HepG2 (cell line): ENCODE data around the gene ABHD1. TPM values are rescaled to one million over a fixed set of nuclear protein-coding genes. Genes with fewer than 3 reads are reported as not detected.

ENCODE experiments used
- DNMT1 ChIP-seq: sonication (generic); formaldehyde crosslinking; IDR thresholded peaks from 2 replicates; pipeline ENCODE4 v1.5.1; 2020; ENCODE audit warnings: mild to moderate bottlenecking, missing genetic modification reagents
- ELF1 ChIP-seq: sonication (generic); formaldehyde crosslinking; IDR thresholded peaks from 2 replicates; pipeline ENCODE4 v1.4.0; 2020; ENCODE audit warnings: missing genetic modification reagents
- HNF4G ChIP-seq, 2 experiments: sonication (generic) in 1 of 2; formaldehyde crosslinking in 1 of 2; IDR thresholded peaks; 2 replicates each; pipeline versions ENCODE4 v1.4.0 to v1.6.1; 2011 to 2020; ENCODE audit warnings: borderline replicate concordance in 2 of 2, low read depth in 2 of 2, mild to moderate bottlenecking in 2 of 2, low read length in 1 of 2, missing genetic modification reagents in 1 of 2, moderate library complexity in 1 of 2
- KLF11 ChIP-seq: IDR thresholded peaks from 2 replicates; pipeline ENCODE4 v1.6.1; 2016; ENCODE audit warnings: missing compliant biosample characterization
- KLF15 ChIP-seq: sonication (generic); formaldehyde crosslinking; IDR thresholded peaks from 2 replicates; pipeline ENCODE4 v1.8.1; 2023; ENCODE audit warnings: borderline replicate concordance, mild to moderate bottlenecking, inconsistent platforms, missing genetic modification reagents, mixed read lengths
- KLF16 ChIP-seq, 2 experiments: sonication (generic) in 1 of 2; formaldehyde crosslinking in 1 of 2; IDR thresholded peaks; 2 replicates each; pipeline versions ENCODE4 v1.6.1 to v1.8.0; 2016 to 2023; ENCODE audit warnings: missing genetic modification reagents in 2 of 2, missing compliant biosample characterization in 1 of 2
- PPARG ChIP-seq: conservative IDR thresholded peaks from 2 replicates; pipeline ENCODE4 v1.6.1; 2016; ENCODE audit warnings: missing biosample characterization, missing genetic modification reagents
- SKI ChIP-seq: fragments of 450-650 bp; IDR thresholded peaks from one replicate; pipeline ENCODE4 v1.6.1; 2018; ENCODE audit warnings: mild to moderate bottlenecking; ENCODE audit not compliant: partially characterized antibody
- SP5 ChIP-seq: IDR thresholded peaks from 2 replicates; pipeline ENCODE4 v1.6.1; 2016; ENCODE audit warnings: low read depth, borderline replicate concordance
- SPEN ChIP-seq: sonication (generic); formaldehyde crosslinking; IDR thresholded peaks from 2 replicates; pipeline ENCODE4 v1.5.1; 2020; ENCODE audit warnings: low read depth, mild to moderate bottlenecking, missing genetic modification reagents
- SSRP1 ChIP-seq: IDR thresholded peaks from 2 replicates; pipeline ENCODE4 v1.6.1; 2016; ENCODE audit warnings: control low read depth
- TBL1XR1 ChIP-seq: fragments of 150-350 bp; IDR thresholded peaks from 2 replicates; pipeline ENCODE4 v1.6.1; 2014; ENCODE audit warnings: borderline replicate concordance, low read length; ENCODE audit not compliant: partially characterized antibody
- ZNF143 ChIP-seq: sonication (generic); formaldehyde crosslinking; IDR thresholded peaks from 2 replicates; pipeline ENCODE4 v1.4.0; 2020; ENCODE audit warnings: missing genetic modification reagents
- ZNF7 ChIP-seq: IDR thresholded peaks from 2 replicates; pipeline ENCODE4 v1.6.1; 2016; ENCODE audit warnings: missing biosample characterization, missing genetic modification reagents
- ZNF816 ChIP-seq: sonication (generic); formaldehyde crosslinking; IDR thresholded peaks from 2 replicates; pipeline ENCODE4 v1.8.0; 2022; ENCODE audit warnings: missing genetic modification reagents, mild to moderate bottlenecking, borderline replicate concordance
- ZSCAN12 ChIP-seq: sonication (generic); formaldehyde crosslinking; IDR thresholded peaks from 2 replicates; pipeline ENCODE4 v1.9.0; 2021; ENCODE audit warnings: mild to moderate bottlenecking, missing genetic modification reagents
- polyA plus RNA-seq, 8 experiments: library from polyadenylated mRNA; depleted of rRNA in 3 of 8; stranded (reverse) in 7 of 8; unstranded in 1 of 8; fragments of >200 nt; fragmentation: Illumina TruSeq in 4 of 8; extraction: Trizol in 4 of 8; gene quantifications; 2 replicates each; pipeline versions ENCODE4 v1.2.1 to v1.2.3, GENCODE V29; 2011 to 2016; ENCODE audit warnings: low read depth in 4 of 8, missing spikeins in 1 of 8, mixed read lengths in 1 of 8; ENCODE audit not compliant: insufficient read depth in 1 of 8
- total RNA-seq, 5 experiments: library from RNA; depleted of rRNA; stranded (reverse); fragments of >200 nt; fragmentation: Illumina TruSeq; extraction: Trizol; gene quantifications; 2 replicates each; pipeline ENCODE4 v1.2.3, GENCODE V29; 2016; ENCODE audit warnings: low read depth in 1 of 5
- TF ChIP-seq, protein P1 (sequence below): fragments of 450-650 bp; IDR thresholded peaks from 2 replicates; pipeline ENCODE4 v1.6.1; 2017
- TF ChIP-seq, protein P2 (sequence below): sonication (generic); formaldehyde crosslinking; IDR thresholded peaks from 2 replicates; pipeline ENCODE4 v1.4.0; 2020; ENCODE audit warnings: missing genetic modification reagents, borderline replicate concordance
- TF ChIP-seq, protein P3 (sequence below): sonication (generic); formaldehyde crosslinking; IDR thresholded peaks from 2 replicates; pipeline ENCODE4 v1.4.0; 2020; ENCODE audit warnings: missing genetic modification reagents
- TF ChIP-seq, protein P4 (sequence below): sonication (generic); formaldehyde crosslinking; IDR thresholded peaks from 2 replicates; pipeline ENCODE4 v1.4.0; 2020; ENCODE audit warnings: missing genetic modification reagents
- TF ChIP-seq, protein P5 (sequence below): IDR thresholded peaks from 2 replicates; pipeline ENCODE4 v1.6.1; 2016; ENCODE audit warnings: low read depth, borderline replicate concordance

ABHD1 gene
- total and polyA plus RNA-seq, 2 of the 13 experiments (the other 11 are each of a cell fraction or from before 2014, with no cell fraction given) = 0.04 to 0.81 TPM

DNA sequence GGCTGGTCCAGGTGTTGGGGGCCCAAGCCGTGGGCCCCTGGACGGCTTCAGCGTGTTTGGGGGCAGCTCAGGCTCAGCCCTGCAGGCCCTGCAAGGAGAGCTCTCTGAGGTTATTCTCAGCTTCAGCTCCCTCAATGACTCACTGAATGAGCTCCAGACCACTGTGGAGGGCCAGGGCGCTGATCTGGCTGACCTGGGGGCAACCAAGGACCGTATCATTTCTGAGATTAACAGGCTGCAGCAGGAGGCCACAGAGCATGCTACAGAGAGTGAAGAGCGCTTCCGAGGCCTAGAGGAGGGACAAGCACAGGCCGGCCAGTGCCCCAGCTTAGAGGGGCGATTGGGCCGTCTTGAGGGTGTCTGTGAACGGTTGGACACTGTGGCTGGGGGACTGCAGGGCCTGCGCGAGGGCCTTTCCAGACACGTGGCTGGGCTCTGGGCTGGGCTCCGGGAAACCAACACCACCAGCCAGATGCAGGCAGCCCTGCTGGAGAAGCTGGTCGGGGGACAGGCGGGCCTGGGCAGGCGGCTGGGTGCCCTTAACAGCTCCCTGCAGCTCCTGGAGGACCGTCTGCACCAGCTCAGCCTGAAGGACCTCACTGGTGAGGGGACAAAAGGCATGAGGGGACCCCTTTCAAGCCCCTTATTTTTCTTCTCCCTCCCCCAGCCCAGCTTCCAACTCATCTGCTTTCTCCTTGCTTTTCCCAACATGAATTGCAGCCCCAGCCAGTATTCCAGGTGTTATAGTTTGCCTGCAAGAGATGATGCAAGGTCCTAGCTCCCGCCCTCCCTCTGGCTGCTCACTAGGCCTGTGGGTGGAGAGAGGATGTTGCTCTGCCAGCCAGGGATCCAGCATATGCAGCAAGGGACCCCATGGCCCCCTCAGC is 40.0 kb upstream of the ABHD1 start (continued):
- no peak for TF ChIP-seq KLF15
- TF ChIP-seq ELF1 (CRISPR knock-in tag) = no peak
- no peak for TF ChIP-seq KLF11 (CRISPR knock-in tag)
- no peak for TF ChIP-seq HNF4G (IDR thresholded peaks at IDR 0.05; ENCODE audit: borderline replicate concordance, low read depth, low read length)
- TF ChIP-seq HNF4G (CRISPR knock-in tag; IDR thresholded peaks at IDR 0.05; ENCODE audit: borderline replicate concordance, low read depth) = no peak
- TF ChIP-seq SP5 (CRISPR knock-in tag) = peak; percentile 17; the same call in 1 of the 2 replicates
- no peak for TF ChIP-seq ZNF816 (CRISPR knock-in tag)
- TF ChIP-seq SPEN = no peak
- TF ChIP-seq, protein P1, sequence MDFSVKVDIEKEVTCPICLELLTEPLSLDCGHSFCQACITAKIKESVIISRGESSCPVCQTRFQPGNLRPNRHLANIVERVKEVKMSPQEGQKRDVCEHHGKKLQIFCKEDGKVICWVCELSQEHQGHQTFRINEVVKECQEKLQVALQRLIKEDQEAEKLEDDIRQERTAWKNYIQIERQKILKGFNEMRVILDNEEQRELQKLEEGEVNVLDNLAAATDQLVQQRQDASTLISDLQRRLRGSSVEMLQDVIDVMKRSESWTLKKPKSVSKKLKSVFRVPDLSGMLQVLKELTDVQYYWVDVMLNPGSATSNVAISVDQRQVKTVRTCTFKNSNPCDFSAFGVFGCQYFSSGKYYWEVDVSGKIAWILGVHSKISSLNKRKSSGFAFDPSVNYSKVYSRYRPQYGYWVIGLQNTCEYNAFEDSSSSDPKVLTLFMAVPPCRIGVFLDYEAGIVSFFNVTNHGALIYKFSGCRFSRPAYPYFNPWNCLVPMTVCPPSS = no peak
- no peak for TF ChIP-seq DNMT1 (CRISPR knock-in tag)
- TF ChIP-seq ZNF7 = no peak
- TF ChIP-seq, protein P2, sequence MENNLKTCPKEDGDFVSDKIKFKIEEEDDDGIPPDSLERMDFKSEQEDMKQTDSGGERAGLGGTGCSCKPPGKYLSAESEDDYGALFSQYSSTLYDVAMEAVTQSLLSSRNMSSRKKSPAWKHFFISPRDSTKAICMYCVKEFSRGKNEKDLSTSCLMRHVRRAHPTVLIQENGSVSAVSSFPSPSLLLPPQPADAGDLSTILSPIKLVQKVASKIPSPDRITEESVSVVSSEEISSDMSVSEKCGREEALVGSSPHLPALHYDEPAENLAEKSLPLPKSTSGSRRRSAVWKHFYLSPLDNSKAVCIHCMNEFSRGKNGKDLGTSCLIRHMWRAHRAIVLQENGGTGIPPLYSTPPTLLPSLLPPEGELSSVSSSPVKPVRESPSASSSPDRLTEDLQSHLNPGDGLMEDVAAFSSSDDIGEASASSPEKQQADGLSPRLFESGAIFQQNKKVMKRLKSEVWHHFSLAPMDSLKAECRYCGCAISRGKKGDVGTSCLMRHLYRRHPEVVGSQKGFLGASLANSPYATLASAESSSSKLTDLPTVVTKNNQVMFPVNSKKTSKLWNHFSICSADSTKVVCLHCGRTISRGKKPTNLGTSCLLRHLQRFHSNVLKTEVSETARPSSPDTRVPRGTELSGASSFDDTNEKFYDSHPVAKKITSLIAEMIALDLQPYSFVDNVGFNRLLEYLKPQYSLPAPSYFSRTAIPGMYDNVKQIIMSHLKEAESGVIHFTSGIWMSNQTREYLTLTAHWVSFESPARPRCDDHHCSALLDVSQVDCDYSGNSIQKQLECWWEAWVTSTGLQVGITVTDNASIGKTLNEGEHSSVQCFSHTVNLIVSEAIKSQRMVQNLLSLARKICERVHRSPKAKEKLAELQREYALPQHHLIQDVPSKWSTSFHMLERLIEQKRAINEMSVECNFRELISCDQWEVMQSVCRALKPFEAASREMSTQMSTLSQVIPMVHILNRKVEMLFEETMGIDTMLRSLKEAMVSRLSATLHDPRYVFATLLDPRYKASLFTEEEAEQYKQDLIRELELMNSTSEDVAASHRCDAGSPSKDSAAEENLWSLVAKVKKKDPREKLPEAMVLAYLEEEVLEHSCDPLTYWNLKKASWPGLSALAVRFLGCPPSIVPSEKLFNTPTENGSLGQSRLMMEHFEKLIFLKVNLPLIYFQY (CRISPR knock-in tag) = 0 out of 2 replicates have a peak, but pooled peaks have one; percentile 35
- no peak for TF ChIP-seq PPARG (CRISPR knock-in tag)
- no peak for TF ChIP-seq ZSCAN12 (CRISPR knock-in tag)
- TF ChIP-seq, protein P3, sequence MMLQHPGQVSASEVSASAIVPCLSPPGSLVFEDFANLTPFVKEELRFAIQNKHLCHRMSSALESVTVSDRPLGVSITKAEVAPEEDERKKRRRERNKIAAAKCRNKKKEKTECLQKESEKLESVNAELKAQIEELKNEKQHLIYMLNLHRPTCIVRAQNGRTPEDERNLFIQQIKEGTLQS (CRISPR knock-in tag) = peak; percentile 71; the same call in 1 of the 2 replicates
- TF ChIP-seq KLF16 (CRISPR knock-in tag; IDR thresholded peaks at IDR 0.05) = no peak
- TF ChIP-seq, protein P4, sequence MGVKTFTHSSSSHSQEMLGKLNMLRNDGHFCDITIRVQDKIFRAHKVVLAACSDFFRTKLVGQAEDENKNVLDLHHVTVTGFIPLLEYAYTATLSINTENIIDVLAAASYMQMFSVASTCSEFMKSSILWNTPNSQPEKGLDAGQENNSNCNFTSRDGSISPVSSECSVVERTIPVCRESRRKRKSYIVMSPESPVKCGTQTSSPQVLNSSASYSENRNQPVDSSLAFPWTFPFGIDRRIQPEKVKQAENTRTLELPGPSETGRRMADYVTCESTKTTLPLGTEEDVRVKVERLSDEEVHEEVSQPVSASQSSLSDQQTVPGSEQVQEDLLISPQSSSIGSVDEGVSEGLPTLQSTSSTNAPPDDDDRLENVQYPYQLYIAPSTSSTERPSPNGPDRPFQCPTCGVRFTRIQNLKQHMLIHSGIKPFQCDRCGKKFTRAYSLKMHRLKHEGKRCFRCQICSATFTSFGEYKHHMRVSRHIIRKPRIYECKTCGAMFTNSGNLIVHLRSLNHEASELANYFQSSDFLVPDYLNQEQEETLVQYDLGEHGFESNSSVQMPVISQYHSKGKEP (CRISPR knock-in tag) = no peak
- TF ChIP-seq SSRP1 (CRISPR knock-in tag) = no peak
- 0 out of 2 replicates have a peak, but pooled peaks have one; percentile 24 for TF ChIP-seq ZNF143 (CRISPR knock-in tag)
- no peak for TF ChIP-seq TBL1XR1
- TF ChIP-seq SKI = no peak
- TF ChIP-seq, protein P5, sequence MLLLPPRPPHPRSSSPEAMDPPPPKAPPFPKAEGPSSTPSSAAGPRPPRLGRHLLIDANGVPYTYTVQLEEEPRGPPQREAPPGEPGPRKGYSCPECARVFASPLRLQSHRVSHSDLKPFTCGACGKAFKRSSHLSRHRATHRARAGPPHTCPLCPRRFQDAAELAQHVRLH (CRISPR knock-in tag) = no peak
